H9 (cell line): Measurements from ENCODE around the gene ZFYVE27. TPM values are rescaled to one million over a fixed set of nuclear protein-coding genes. Genes with fewer than 3 reads are reported as not detected.
A peak's percentile ranks its signal among the peaks of the same experiment; 100 is the strongest.

ENCODE experiments used
- DNase-seq: peaks from one replicate; pipeline ENCODE4 v3.0.0-alpha.2; 2017
- H2AFZ ChIP-seq: one replicate; pipeline ENCODE4 v1.6.1; 2013; ENCODE audit warnings: mild to moderate bottlenecking, low read length, control low read depth, moderate library complexity
- H2AK5ac ChIP-seq: 2 replicates; pipeline ENCODE4 v1.6.1; 2013; ENCODE audit warnings: low read length, control low read depth, mixed read lengths; ENCODE audit not compliant: insufficient read length
- H2BK120ac ChIP-seq: one replicate; pipeline ENCODE4 v1.6.1; 2013; ENCODE audit warnings: low read depth, mild to moderate bottlenecking, low read length, control low read depth, inconsistent platforms; ENCODE audit not compliant: poor library complexity, severe bottlenecking
- H2BK12ac ChIP-seq: 2 replicates; pipeline ENCODE4 v1.6.1; 2013; ENCODE audit warnings: low read length, control low read depth, mixed read lengths, low read depth; ENCODE audit not compliant: insufficient read length
- H2BK15ac ChIP-seq: 2 replicates; pipeline ENCODE4 v1.6.1; 2013; ENCODE audit warnings: low read depth, low read length, control low read depth
- H2BK20ac ChIP-seq: one replicate; pipeline ENCODE4 v1.6.1; 2013; ENCODE audit warnings: low read depth, mild to moderate bottlenecking, low read length, control low read depth, inconsistent platforms; ENCODE audit not compliant: poor library complexity, severe bottlenecking
- H2BK5ac ChIP-seq: 2 replicates; pipeline ENCODE4 v1.6.1; 2013; ENCODE audit warnings: low read length, control low read depth, mixed read lengths; ENCODE audit not compliant: insufficient read length
- H3K14ac ChIP-seq: 2 replicates; pipeline ENCODE4 v1.6.1; 2013; ENCODE audit warnings: low read length, control low read depth; ENCODE audit not compliant: insufficient read depth
- H3K18ac ChIP-seq: 2 replicates; pipeline ENCODE4 v1.6.1; 2013; ENCODE audit warnings: low read depth, mild to moderate bottlenecking, mixed read lengths, low read length, control low read depth; ENCODE audit not compliant: insufficient read length
- H3K23ac ChIP-seq: 2 replicates; pipeline ENCODE4 v1.6.1; 2013; ENCODE audit warnings: low read length, control low read depth, mixed read lengths, low read depth; ENCODE audit not compliant: insufficient read length
- H3K23me2 ChIP-seq: 2 replicates; pipeline ENCODE4 v1.6.1; 2013; ENCODE audit warnings: low read depth, mild to moderate bottlenecking, mixed read lengths, low read length, control low read depth; ENCODE audit not compliant: insufficient read length, poor library complexity, severe bottlenecking
- H3K27ac ChIP-seq: 2 replicates; pipeline ENCODE4 v1.5.1; 2013; ENCODE audit warnings: low read length, control low read depth, mixed read lengths, low read depth; ENCODE audit not compliant: insufficient read length
- H3K27me3 ChIP-seq: 2 replicates; pipeline ENCODE4 v1.6.1; 2013; ENCODE audit warnings: low read length, control low read depth, inconsistent platforms; ENCODE audit not compliant: insufficient read depth
- H3K4ac ChIP-seq: 2 replicates; pipeline ENCODE4 v1.6.1; 2013; ENCODE audit warnings: low read depth, mild to moderate bottlenecking, control low read depth, inconsistent platforms, low read length, moderate library complexity
- H3K4me1 ChIP-seq: 2 replicates; pipeline ENCODE4 v1.6.1; 2013; ENCODE audit warnings: low read length, control low read depth, inconsistent platforms; ENCODE audit not compliant: insufficient read depth
- H3K4me2 ChIP-seq: 2 replicates; pipeline ENCODE4 v1.6.1; 2013; ENCODE audit warnings: low read length, control low read depth, mixed read lengths; ENCODE audit not compliant: insufficient read length, insufficient read depth
- H3K56ac ChIP-seq: 2 replicates; pipeline ENCODE4 v1.6.1; 2013; ENCODE audit warnings: low read depth, mild to moderate bottlenecking, mixed read lengths, low read length, control low read depth; ENCODE audit not compliant: insufficient read length
- H3K79me1 ChIP-seq: 2 replicates; pipeline ENCODE4 v1.6.1; 2013; ENCODE audit warnings: low read depth, mild to moderate bottlenecking, moderate library complexity, low read length, control low read depth, inconsistent platforms; ENCODE audit not compliant: insufficient read depth, poor library complexity, severe bottlenecking
- H3K79me2 ChIP-seq: 2 replicates; pipeline ENCODE4 v1.6.1; 2013; ENCODE audit warnings: low read length, control low read depth, inconsistent platforms; ENCODE audit not compliant: insufficient read depth
- H3K9ac ChIP-seq: 2 replicates; pipeline ENCODE4 v1.6.1; 2013; ENCODE audit warnings: low read length, control low read depth, mixed read lengths; ENCODE audit not compliant: insufficient read length; ENCODE audit errors: extremely low read depth
- H3K9me3 ChIP-seq: one replicate; pipeline ENCODE4 v1.6.1; 2013; ENCODE audit warnings: low read depth, low read length, inconsistent platforms; ENCODE audit not compliant: control insufficient read depth
- H3T11ph ChIP-seq: one replicate; pipeline ENCODE4 v1.6.1; 2013; ENCODE audit warnings: mild to moderate bottlenecking, low read length, control low read depth, inconsistent platforms
- H4K20me1 ChIP-seq: one replicate; pipeline ENCODE4 v1.6.1; 2013; ENCODE audit not compliant: control insufficient read depth, insufficient read length, insufficient read depth
- H4K5ac ChIP-seq: 2 replicates; pipeline ENCODE4 v1.6.1; 2013; ENCODE audit warnings: low read depth, mild to moderate bottlenecking, mixed read lengths, low read length, control low read depth; ENCODE audit not compliant: insufficient read length
- H4K8ac ChIP-seq: replicated peaks from 2 replicates; pipeline ENCODE4 v1.6.1; 2013; ENCODE audit warnings: low read length, control low read depth, mixed read lengths, low read depth; ENCODE audit not compliant: insufficient read length
- H4K91ac ChIP-seq: 2 replicates; pipeline ENCODE4 v1.6.1; 2013; ENCODE audit warnings: low read depth, mild to moderate bottlenecking, moderate library complexity, mixed read lengths, low read length, control low read depth; ENCODE audit not compliant: insufficient read length
- H3K27ac Mint-ChIP-seq, 3 experiments: 2 replicates in 2 of 3; 3 replicates in 1 of 3; pipeline ENCODE4 v1.8.0; 2020 to 2021; ENCODE audit warnings: mixed read lengths in 3 of 3, mild to moderate bottlenecking in 1 of 3, moderate library complexity in 1 of 3
- H3K27me3 Mint-ChIP-seq: 2 replicates; pipeline ENCODE4 v1.8.0; 2021; ENCODE audit warnings: low read depth, mild to moderate bottlenecking, moderate library complexity, mixed read lengths
- H3K36me3 Mint-ChIP-seq, 3 experiments: 2 replicates in 2 of 3; 3 replicates in 1 of 3; pipeline ENCODE4 v1.8.0; 2020 to 2021; ENCODE audit warnings: low read depth in 3 of 3, mixed read lengths in 3 of 3; ENCODE audit not compliant: insufficient read depth in 1 of 3
- H3K4me1 Mint-ChIP-seq, 2 experiments: 2 replicates each; pipeline ENCODE4 v1.8.0; 2020; ENCODE audit warnings: mixed read lengths in 2 of 2
- H3K4me3 Mint-ChIP-seq, 2 experiments: 2 replicates in 1 of 2; 3 replicates in 1 of 2; pipeline ENCODE4 v1.8.0; 2020 to 2021; ENCODE audit warnings: mild to moderate bottlenecking in 2 of 2, mixed read lengths in 2 of 2, moderate library complexity in 1 of 2
- H3K9me3 Mint-ChIP-seq, 2 experiments: 2 replicates in 1 of 2; 3 replicates in 1 of 2; pipeline ENCODE4 v1.8.0; 2020; ENCODE audit warnings: mild to moderate bottlenecking in 2 of 2, mixed read lengths in 2 of 2, moderate library complexity in 1 of 2
- WGBS: extraction: QIAGEN DNeasy Blood & Tissue Kit; methylation state at CpG from one replicate; pipeline ENCODE4 v1.1.7; 2013; ENCODE audit warnings: missing lambda C conversion rate, low lambda C conversion rate, mixed read lengths; ENCODE audit not compliant: insufficient read length; ENCODE audit errors: extremely low coverage; 5-methylcytosine and 5-hydroxymethylcytosine counted together
- total RNA-seq: library from RNA; stranded (reverse); gene quantifications from 2 replicates; pipeline ENCODE4 v1.2.1, GENCODE V29; 2021
- TF ChIP-seq, protein P1 (sequence below): fragments of 200-600 bp; sonication (generic); conservative IDR thresholded peaks from 3 replicates; pipeline ENCODE4 v1.8.0; 2021; ENCODE audit warnings: antibody characterized with exemption, mild to moderate bottlenecking

ZFYVE27 gene
- total RNA-seq, 1 experiment from 2014 or later = 33.2 TPM

DNA sequence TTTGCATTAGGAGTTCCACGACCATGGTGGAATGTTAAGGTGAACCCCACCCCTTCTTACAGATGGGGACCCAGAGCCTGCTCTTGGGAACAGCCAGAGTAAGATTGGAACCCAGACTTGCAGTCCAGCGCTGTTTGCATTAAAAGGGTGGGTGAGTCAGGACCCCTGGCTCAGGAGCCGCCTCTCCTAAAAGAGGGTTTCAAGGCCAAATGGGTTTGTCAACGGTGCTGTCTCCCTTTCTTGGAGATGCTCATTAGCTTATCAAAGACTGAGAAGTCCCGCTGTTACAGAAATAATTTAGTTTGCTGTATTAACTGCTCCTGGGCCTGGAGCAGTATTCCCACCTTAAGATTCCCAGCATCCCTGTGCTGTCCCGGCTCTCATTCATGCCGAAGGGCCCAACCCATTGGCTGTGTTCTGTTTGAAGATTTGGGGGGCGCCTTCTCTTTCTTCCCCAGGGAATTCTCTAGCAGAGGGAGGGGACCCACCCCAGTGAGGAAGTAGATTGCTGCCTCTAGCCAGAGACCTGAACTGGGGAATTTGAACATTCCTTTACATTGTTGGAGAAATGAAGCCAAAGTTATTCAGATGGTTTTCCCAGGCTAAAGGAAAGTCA is 21.6 kb upstream of the ZFYVE27 start:
- Histone ChIP-seq H4K91ac (no peak overlapping the region), H2AK5ac (no peak overlapping the region), H3K9ac (no peak overlapping the region), H3K27me3 (no peaks in the 10 kb centered on the region), H4K8ac (no peak overlapping the region), H3K18ac (no peak overlapping the region), H3K23ac (no peak overlapping the region), H3K79me1 (no peaks in the 10 kb centered on the region), H4K5ac (no peak overlapping the region), H3K4me1 (peaks cover 11% of the 10 kb centered on the region; the same call in 1 of the 2 replicates), H3K14ac (peak overlapping the region; percentile 30; the same call in 1 of the 2 replicates), H3K4ac (no peak overlapping the region), H2BK5ac (no peak overlapping the region), H2BK15ac (no peak overlapping the region), H2AFZ (no peak overlapping the region), H3K27ac (no peak overlapping the region), H2BK120ac (no peak overlapping the region), H3K4me2 (peak overlapping the region; percentile 81), H3K79me2 (no peaks in the 10 kb centered on the region), H3K56ac (no peak overlapping the region), H3T11ph (no peak overlapping the region), H2BK20ac (no peak overlapping the region), H3K23me2 (peaks cover 21% of the 10 kb centered on the region), H2BK12ac (no peak overlapping the region), H4K20me1 (no peaks in the 10 kb centered on the region), H3K9me3 (no peaks in the 10 kb centered on the region)
- peaks cover 17 to 34% (median 27%) of the 10 kb centered on the region in 3 experiments for H3K36me3 Mint-ChIP-seq
- peaks cover 47 to 55% of the 10 kb centered on the region in 2 experiments for H3K4me1 Mint-ChIP-seq
- H3K9me3 Mint-ChIP-seq = no peaks in the 10 kb centered on the region; a peak in 1 of 5 replicates
- DNase-seq = peak; percentile 44
- TF ChIP-seq, protein P1, sequence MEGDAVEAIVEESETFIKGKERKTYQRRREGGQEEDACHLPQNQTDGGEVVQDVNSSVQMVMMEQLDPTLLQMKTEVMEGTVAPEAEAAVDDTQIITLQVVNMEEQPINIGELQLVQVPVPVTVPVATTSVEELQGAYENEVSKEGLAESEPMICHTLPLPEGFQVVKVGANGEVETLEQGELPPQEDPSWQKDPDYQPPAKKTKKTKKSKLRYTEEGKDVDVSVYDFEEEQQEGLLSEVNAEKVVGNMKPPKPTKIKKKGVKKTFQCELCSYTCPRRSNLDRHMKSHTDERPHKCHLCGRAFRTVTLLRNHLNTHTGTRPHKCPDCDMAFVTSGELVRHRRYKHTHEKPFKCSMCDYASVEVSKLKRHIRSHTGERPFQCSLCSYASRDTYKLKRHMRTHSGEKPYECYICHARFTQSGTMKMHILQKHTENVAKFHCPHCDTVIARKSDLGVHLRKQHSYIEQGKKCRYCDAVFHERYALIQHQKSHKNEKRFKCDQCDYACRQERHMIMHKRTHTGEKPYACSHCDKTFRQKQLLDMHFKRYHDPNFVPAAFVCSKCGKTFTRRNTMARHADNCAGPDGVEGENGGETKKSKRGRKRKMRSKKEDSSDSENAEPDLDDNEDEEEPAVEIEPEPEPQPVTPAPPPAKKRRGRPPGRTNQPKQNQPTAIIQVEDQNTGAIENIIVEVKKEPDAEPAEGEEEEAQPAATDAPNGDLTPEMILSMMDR = no peak
- H3K27me3 Mint-ChIP-seq = peaks cover 2% of the 10 kb centered on the region; the same call in 1 of the 2 replicates
- H3K4me3 Mint-ChIP-seq = peak overlapping the region; percentile 98 to 99
- H3K27ac Mint-ChIP-seq = peak overlapping the region; percentile 80 to 93 (median 93)
- no CpG with 5 or more reads among the region's 8 CpGs for WGBS
